ENCODE data around the gene HASPIN. TPM values are rescaled to one million over a fixed set of nuclear protein-coding genes. Genes with fewer than 3 reads are reported as not detected.

HASPIN gene
- total RNA-seq, 1 experiment from 2014 or later, result 30.1 TPM

DNA sequence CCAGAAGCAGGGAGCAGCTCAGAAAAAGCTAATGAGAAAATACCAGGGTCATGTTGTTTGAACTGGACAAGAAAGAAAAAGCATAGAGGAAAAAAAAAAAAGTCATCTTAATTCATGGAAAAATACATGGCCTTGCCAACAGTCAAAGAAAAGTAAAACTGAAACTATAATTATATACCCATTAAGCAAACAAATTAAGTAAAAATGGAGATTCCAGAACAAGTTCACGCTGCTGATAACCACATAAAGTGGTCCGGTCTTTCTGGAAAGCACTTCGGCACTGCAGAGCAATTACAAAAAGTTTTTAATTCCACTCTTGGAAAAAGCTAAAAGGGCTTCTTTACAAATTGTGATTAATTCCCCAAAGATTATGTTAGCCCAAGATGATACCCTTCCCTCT lies 15.3 kb upstream of the HASPIN start:
- intact Hi-C loops (cut with micrococcal nuclease; ENCODE audit: unreplicated experiment), result no loop called here
- Histone ChIP-seq H3K4me1 (ENCODE audit: insufficient read depth, low read length, poor library complexity, severe bottlenecking) (no peaks in the 10 kb centered on the region), H3K9me3 (ENCODE audit: low read depth, low read length, poor library complexity, severe bottlenecking) (no peaks in the 10 kb centered on the region), H3K4me3 (ENCODE audit: low read depth, low read length, poor library complexity, severe bottlenecking) (no peak overlapping the region), H3K36me3 (ENCODE audit: insufficient read depth, low read length, poor library complexity, severe bottlenecking) (no peaks in the 10 kb centered on the region), H3K27ac (ENCODE audit: low read depth, low read length, poor library complexity, severe bottlenecking) (no peak overlapping the region), H3K27me3 (replicated peaks; ENCODE audit: insufficient read depth, low read depth, low read length, poor library complexity) (no peaks in the 10 kb centered on the region)
- TF ChIP-seq, protein P1, sequence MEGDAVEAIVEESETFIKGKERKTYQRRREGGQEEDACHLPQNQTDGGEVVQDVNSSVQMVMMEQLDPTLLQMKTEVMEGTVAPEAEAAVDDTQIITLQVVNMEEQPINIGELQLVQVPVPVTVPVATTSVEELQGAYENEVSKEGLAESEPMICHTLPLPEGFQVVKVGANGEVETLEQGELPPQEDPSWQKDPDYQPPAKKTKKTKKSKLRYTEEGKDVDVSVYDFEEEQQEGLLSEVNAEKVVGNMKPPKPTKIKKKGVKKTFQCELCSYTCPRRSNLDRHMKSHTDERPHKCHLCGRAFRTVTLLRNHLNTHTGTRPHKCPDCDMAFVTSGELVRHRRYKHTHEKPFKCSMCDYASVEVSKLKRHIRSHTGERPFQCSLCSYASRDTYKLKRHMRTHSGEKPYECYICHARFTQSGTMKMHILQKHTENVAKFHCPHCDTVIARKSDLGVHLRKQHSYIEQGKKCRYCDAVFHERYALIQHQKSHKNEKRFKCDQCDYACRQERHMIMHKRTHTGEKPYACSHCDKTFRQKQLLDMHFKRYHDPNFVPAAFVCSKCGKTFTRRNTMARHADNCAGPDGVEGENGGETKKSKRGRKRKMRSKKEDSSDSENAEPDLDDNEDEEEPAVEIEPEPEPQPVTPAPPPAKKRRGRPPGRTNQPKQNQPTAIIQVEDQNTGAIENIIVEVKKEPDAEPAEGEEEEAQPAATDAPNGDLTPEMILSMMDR (conservative IDR thresholded peaks at IDR 0.05; ENCODE audit: low read depth, low read length), result no peak
- TF ChIP-seq EZH2 (IDR thresholded peaks at IDR 0.05; ENCODE audit: borderline replicate concordance, low read depth, low read length, poor library complexity, severe bottlenecking), result no peak
- CTCF ChIA-PET, result no interaction called here
- DNase-seq (ENCODE audit: low spot score), result no peak
- no TSS peak for BruUV-seq (replicated peaks)
- POLR2A ChIA-PET (ENCODE audit: low non-redundant PET), result no interaction called here

GRCh38 chr17:3710951-3711383 lies 12.7 kb upstream of the HASPIN start:
- no peak overlapping the region for H3K27ac ChIP-seq (ENCODE audit: low read depth, low read length, poor library complexity, severe bottlenecking)
- intact Hi-C loops (cut with micrococcal nuclease; ENCODE audit: unreplicated experiment), result no loop called here
- no peaks in the 10 kb centered on the region for H3K9me3 ChIP-seq (ENCODE audit: low read depth, low read length, poor library complexity, severe bottlenecking)
- CTCF ChIA-PET, result no interaction called here
- no TSS peak for BruUV-seq (replicated peaks)
- H3K36me3 ChIP-seq (ENCODE audit: insufficient read depth, low read length, poor library complexity, severe bottlenecking), result peaks cover 14% of the 10 kb centered on the region
- no peaks in the 10 kb centered on the region for H3K27me3 ChIP-seq (replicated peaks; ENCODE audit: insufficient read depth, low read depth, low read length, poor library complexity)
- H3K4me3 ChIP-seq (ENCODE audit: low read depth, low read length, poor library complexity, severe bottlenecking), result no peak overlapping the region
- POLR2A ChIA-PET (ENCODE audit: low non-redundant PET), result no interaction called here
- no peak for TF ChIP-seq EZH2 (IDR thresholded peaks at IDR 0.05; ENCODE audit: borderline replicate concordance, low read depth, low read length, poor library complexity, severe bottlenecking)
- TF ChIP-seq, protein P1 (conservative IDR thresholded peaks at IDR 0.05; ENCODE audit: low read depth, low read length), result no peak
- no peaks in the 10 kb centered on the region for H3K4me1 ChIP-seq (ENCODE audit: insufficient read depth, low read length, poor library complexity, severe bottlenecking)
- DNase-seq (ENCODE audit: low spot score), result no peak

GRCh38 chr17:3712811-3713463 lies 10.8 kb upstream of the HASPIN start:
- no peak overlapping the region for H3K4me3 ChIP-seq (ENCODE audit: low read depth, low read length, poor library complexity, severe bottlenecking)
- H3K36me3 ChIP-seq (ENCODE audit: insufficient read depth, low read length, poor library complexity, severe bottlenecking), result peaks cover 21% of the 10 kb centered on the region
- no peaks in the 10 kb centered on the region for H3K4me1 ChIP-seq (ENCODE audit: insufficient read depth, low read length, poor library complexity, severe bottlenecking)
- DNase-seq (ENCODE audit: low spot score), result no peak
- H3K9me3 ChIP-seq (ENCODE audit: low read depth, low read length, poor library complexity, severe bottlenecking), result no peaks in the 10 kb centered on the region
- CTCF ChIA-PET, result no interaction called here
- BruUV-seq (replicated peaks), result no TSS peak
- no peak overlapping the region for H3K27ac ChIP-seq (ENCODE audit: low read depth, low read length, poor library complexity, severe bottlenecking)
- intact Hi-C loops (cut with micrococcal nuclease; ENCODE audit: unreplicated experiment), result no loop called here
- TF ChIP-seq EZH2 (IDR thresholded peaks at IDR 0.05; ENCODE audit: borderline replicate concordance, low read depth, low read length, poor library complexity, severe bottlenecking), result no peak
- TF ChIP-seq, protein P1 (conservative IDR thresholded peaks at IDR 0.05; ENCODE audit: low read depth, low read length), result no peak
- H3K27me3 ChIP-seq (replicated peaks; ENCODE audit: insufficient read depth, low read depth, low read length, poor library complexity), result no peaks in the 10 kb centered on the region
- POLR2A ChIA-PET (ENCODE audit: low non-redundant PET), result no interaction called here

All from A673 (cell line).